A673 (cell line): ENCODE data around the gene ATF1.

Experiments
- CTCF ChIP-seq: fragments of 300-800, 200-600 bp; sonication (generic); conservative IDR thresholded peaks from 2 replicates; pipeline ENCODE4 v1.5.1; 2017; ENCODE audit warnings: low read depth, mild to moderate bottlenecking, antibody characterized with exemption, low read length, moderate library complexity, mixed read lengths
- EZH2 ChIP-seq: fragments of 200-600 bp; sonication (generic); IDR thresholded peaks from 2 replicates; pipeline ENCODE4 v1.6.1; 2017; ENCODE audit warnings: borderline replicate concordance, low read depth, mild to moderate bottlenecking, mixed read lengths, antibody characterized with exemption, low read length; ENCODE audit not compliant: poor library complexity, severe bottlenecking

DNA sequence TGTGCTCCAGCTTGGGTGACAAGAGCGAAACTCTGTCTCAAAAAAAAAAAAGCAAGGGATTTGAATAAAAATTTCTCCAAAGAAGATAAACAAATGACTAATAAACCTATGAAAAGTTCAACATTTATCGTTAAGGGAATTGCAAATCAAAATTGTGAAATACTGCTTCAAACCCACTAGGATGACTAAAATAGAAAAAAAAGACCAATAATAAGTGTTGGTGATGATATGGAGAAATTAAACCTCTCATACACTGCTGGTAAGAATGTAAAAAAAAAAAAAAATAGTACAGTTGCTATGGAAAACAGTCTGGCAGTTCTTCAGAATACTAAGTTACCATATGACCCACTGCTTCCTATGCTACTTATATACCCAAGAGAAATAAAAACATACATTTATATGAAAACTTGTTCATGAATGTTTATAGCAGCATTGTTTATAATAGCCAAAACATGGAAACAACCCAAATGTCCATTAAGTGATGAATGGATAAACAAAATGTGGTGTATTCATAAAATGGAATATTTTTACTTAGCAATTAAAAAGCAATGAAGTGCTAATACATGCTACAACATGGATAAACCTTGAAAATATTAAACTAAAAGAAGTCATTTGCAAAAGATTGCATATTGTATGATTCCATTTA is 39.5 kb downstream of the ATF1 start:
- no peak for TF ChIP-seq CTCF
- TF ChIP-seq EZH2, result no peak
